ENCODE measurements around the gene NDUFB2. TPM values are rescaled to one million over a fixed set of nuclear protein-coding genes. Genes with fewer than 3 reads are reported as not detected.

The NDUFB2 gene
- 401 and 443 TPM in 2 replicates for polyA plus RNA-seq (2013)

- Histone ChIP-seq H3K79me1 (ENCODE audit: low read length) (peaks cover 12% of the 10 kb centered on the region), H3K18ac (ENCODE audit: low read length) (peak within 1 kb of the TSS; percentile 100), H4K8ac (ENCODE audit: low read depth, low read length) (peak within 1 kb of the TSS; percentile 99), H3K4me3 (ENCODE audit: low read depth, low read length) (peak within 1 kb of the TSS; percentile 94), H3K14ac (ENCODE audit: low read length) (peak within 1 kb of the TSS; percentile 81), H4K91ac (ENCODE audit: low read depth, low read length) (peak within 1 kb of the TSS; percentile 95), H3K27me3 (ENCODE audit: insufficient read depth, low read length) (no peaks in the 10 kb centered on the region), H3K9me3 (ENCODE audit: insufficient read depth, low read depth, low read length) (no peaks in the 10 kb centered on the region), H2AK5ac (ENCODE audit: low read length) (no peak within 1 kb of the TSS), H3K79me2 (ENCODE audit: control insufficient read depth, insufficient read depth, low read length, poor library complexity) (peaks cover 15% of the 10 kb centered on the region), H2BK5ac (ENCODE audit: low read depth, low read length, poor library complexity) (peak within 1 kb of the TSS; percentile 93), H3K23ac (ENCODE audit: low read length) (no peak within 1 kb of the TSS), H3K9ac (ENCODE audit: low read length) (peak within 1 kb of the TSS; percentile 91), H4K12ac (ENCODE audit: low read depth, low read length) (peak within 1 kb of the TSS; percentile 99), H3K36me3 (ENCODE audit: control insufficient read depth in 1 of 2, insufficient read depth in 2 of 2, low read length in 2 of 2) (peaks cover 0 to 5% of the 10 kb centered on the region in 2 experiments), H3K27ac (ENCODE audit: low read depth, low read length) (peak within 1 kb of the TSS; percentile 94), H2AFZ (ENCODE audit: insufficient read depth, low read length, poor library complexity) (peak within 1 kb of the TSS; percentile 99), H3K4ac (ENCODE audit: low read depth, low read length) (peak within 1 kb of the TSS; percentile 89), H2BK12ac (ENCODE audit: low read length) (no peak within 1 kb of the TSS), H2BK120ac (ENCODE audit: insufficient read depth, low read length, poor library complexity) (peak within 1 kb of the TSS; percentile 97), H3K4me1 (ENCODE audit: control insufficient read depth in 1 of 2, insufficient read depth in 2 of 2, low read length in 2 of 2) (peaks cover 5 to 8% of the 10 kb centered on the region in 2 experiments), H3K4me2 (ENCODE audit: low read length) (peak within 1 kb of the TSS; percentile 60)
- no CpG with 5 or more reads among the region's 82 CpGs for WGBS (ENCODE audit: extremely low coverage, insufficient coverage, insufficient read length)
- DNase-seq, result peak; percentile 33 to 71
Observed at GRCh38 chr7:140696680-140697446, at the start of gene NDUFB2. TSS of gene NDUFB2 (plus strand) at chr7:140696708. CDS start at chr7:140696745, 37 bp downstream.

- H3K27me3 ChIP-seq (ENCODE audit: insufficient read depth, low read length), result no peaks in the 10 kb centered on the region
- H3K4me1 ChIP-seq (ENCODE audit: control insufficient read depth in 1 of 2, insufficient read depth in 2 of 2, low read length in 2 of 2), result peaks cover 0 to 3% of the 10 kb centered on the region in 2 experiments
- H3K36me3 ChIP-seq (ENCODE audit: control insufficient read depth in 1 of 2, insufficient read depth in 2 of 2, low read length in 2 of 2), result no peaks in the 10 kb centered on the region
- H4K8ac ChIP-seq (ENCODE audit: low read depth, low read length), result no peak overlapping the region
- no peak overlapping the region for H2AK5ac ChIP-seq (ENCODE audit: low read length)
- H2BK5ac ChIP-seq (ENCODE audit: low read depth, low read length, poor library complexity), result no peak overlapping the region
- no peak overlapping the region for H4K91ac ChIP-seq (ENCODE audit: low read depth, low read length)
- no peak overlapping the region for H2BK120ac ChIP-seq (ENCODE audit: insufficient read depth, low read length, poor library complexity)
- no peak overlapping the region for H2BK12ac ChIP-seq (ENCODE audit: low read length)
- no peaks in the 10 kb centered on the region for H3K9me3 ChIP-seq (ENCODE audit: insufficient read depth, low read depth, low read length)
- no peak overlapping the region for H3K4ac ChIP-seq (ENCODE audit: low read depth, low read length)
- no peaks in the 10 kb centered on the region for H3K79me2 ChIP-seq (ENCODE audit: control insufficient read depth, insufficient read depth, low read length, poor library complexity)
- DNase-seq, result peak; percentile 42 to 62
- H3K23ac ChIP-seq (ENCODE audit: low read length), result no peak overlapping the region
- H2AFZ ChIP-seq (ENCODE audit: insufficient read depth, low read length, poor library complexity), result no peak overlapping the region
- H3K4me3 ChIP-seq (ENCODE audit: low read depth, low read length), result no peak overlapping the region
- no peaks in the 10 kb centered on the region for H3K79me1 ChIP-seq (ENCODE audit: low read length)
- H3K27ac ChIP-seq (ENCODE audit: low read depth, low read length), result no peak overlapping the region
- H3K9ac ChIP-seq (ENCODE audit: low read length), result no peak overlapping the region
- H3K14ac ChIP-seq (ENCODE audit: low read length), result no peak overlapping the region
- no CpG with 5 or more reads among the region's 8 CpGs for WGBS (ENCODE audit: extremely low coverage, insufficient coverage, insufficient read length)
- no peak overlapping the region for H3K4me2 ChIP-seq (ENCODE audit: low read length)
- no peak overlapping the region for H3K18ac ChIP-seq (ENCODE audit: low read length)
- no peak overlapping the region for H4K12ac ChIP-seq (ENCODE audit: low read depth, low read length)
Observed at GRCh38 chr7:140646931-140647647, 49.4 kb upstream of the NDUFB2 start.

GRCh38 chr7:140649556-140650205 is 46.8 kb upstream of the NDUFB2 start:
- no peaks in the 10 kb centered on the region for H3K79me1 ChIP-seq (ENCODE audit: low read length)
- H3K9me3 ChIP-seq (ENCODE audit: insufficient read depth, low read depth, low read length), result no peaks in the 10 kb centered on the region
- H4K8ac ChIP-seq (ENCODE audit: low read depth, low read length), result no peak overlapping the region
- no peak overlapping the region for H3K23ac ChIP-seq (ENCODE audit: low read length)
- no CpG with 5 or more reads among the region's 6 CpGs for WGBS (ENCODE audit: extremely low coverage, insufficient coverage, insufficient read length)
- H3K4ac ChIP-seq (ENCODE audit: low read depth, low read length), result no peak overlapping the region
- no peak overlapping the region for H3K27ac ChIP-seq (ENCODE audit: low read depth, low read length)
- no peak for DNase-seq
- no peaks in the 10 kb centered on the region for H3K27me3 ChIP-seq (ENCODE audit: insufficient read depth, low read length)
- no peak overlapping the region for H2AFZ ChIP-seq (ENCODE audit: insufficient read depth, low read length, poor library complexity)
- no peak overlapping the region for H3K4me3 ChIP-seq (ENCODE audit: low read depth, low read length)
- no peaks in the 10 kb centered on the region for H3K36me3 ChIP-seq (ENCODE audit: control insufficient read depth in 1 of 2, insufficient read depth in 2 of 2, low read length in 2 of 2)
- H2BK12ac ChIP-seq (ENCODE audit: low read length), result no peak overlapping the region
- H3K4me2 ChIP-seq (ENCODE audit: low read length), result no peak overlapping the region
- no peak overlapping the region for H4K12ac ChIP-seq (ENCODE audit: low read depth, low read length)
- H2AK5ac ChIP-seq (ENCODE audit: low read length), result no peak overlapping the region
- peaks cover 0 to 3% of the 10 kb centered on the region in 2 experiments for H3K4me1 ChIP-seq (ENCODE audit: control insufficient read depth in 1 of 2, insufficient read depth in 2 of 2, low read length in 2 of 2)
- H3K79me2 ChIP-seq (ENCODE audit: control insufficient read depth, insufficient read depth, low read length, poor library complexity), result no peaks in the 10 kb centered on the region
- no peak overlapping the region for H3K18ac ChIP-seq (ENCODE audit: low read length)
- H3K9ac ChIP-seq (ENCODE audit: low read length), result no peak overlapping the region
- no peak overlapping the region for H2BK5ac ChIP-seq (ENCODE audit: low read depth, low read length, poor library complexity)
- H2BK120ac ChIP-seq (ENCODE audit: insufficient read depth, low read length, poor library complexity), result no peak overlapping the region
- H3K14ac ChIP-seq (ENCODE audit: low read length), result no peak overlapping the region
- H4K91ac ChIP-seq (ENCODE audit: low read depth, low read length), result no peak overlapping the region

GRCh38 chr7:140650367-140650766 is 46.1 kb upstream of the NDUFB2 start:
- Histone ChIP-seq H3K4ac (ENCODE audit: low read depth, low read length) (no peak overlapping the region), H3K27me3 (ENCODE audit: insufficient read depth, low read length) (no peaks in the 10 kb centered on the region), H3K18ac (ENCODE audit: low read length) (no peak overlapping the region), H3K9ac (ENCODE audit: low read length) (no peak overlapping the region), H4K12ac (ENCODE audit: low read depth, low read length) (no peak overlapping the region), H3K4me2 (ENCODE audit: low read length) (no peak overlapping the region), H2BK5ac (ENCODE audit: low read depth, low read length, poor library complexity) (no peak overlapping the region), H3K23ac (ENCODE audit: low read length) (no peak overlapping the region), H3K79me2 (ENCODE audit: control insufficient read depth, insufficient read depth, low read length, poor library complexity) (no peaks in the 10 kb centered on the region), H2BK12ac (ENCODE audit: low read length) (no peak overlapping the region), H2AFZ (ENCODE audit: insufficient read depth, low read length, poor library complexity) (no peak overlapping the region), H4K91ac (ENCODE audit: low read depth, low read length) (no peak overlapping the region), H2BK120ac (ENCODE audit: insufficient read depth, low read length, poor library complexity) (no peak overlapping the region), H3K14ac (ENCODE audit: low read length) (no peak overlapping the region), H2AK5ac (ENCODE audit: low read length) (no peak overlapping the region), H3K79me1 (ENCODE audit: low read length) (no peaks in the 10 kb centered on the region), H3K27ac (ENCODE audit: low read depth, low read length) (no peak overlapping the region), H3K4me3 (ENCODE audit: low read depth, low read length) (no peak overlapping the region), H4K8ac (ENCODE audit: low read depth, low read length) (no peak overlapping the region), H3K4me1 (ENCODE audit: control insufficient read depth in 1 of 2, insufficient read depth in 2 of 2, low read length in 2 of 2) (peaks cover 0 to 3% of the 10 kb centered on the region in 2 experiments), H3K36me3 (ENCODE audit: control insufficient read depth in 1 of 2, insufficient read depth in 2 of 2, low read length in 2 of 2) (no peaks in the 10 kb centered on the region), H3K9me3 (ENCODE audit: insufficient read depth, low read depth, low read length) (no peaks in the 10 kb centered on the region)
- no CpG with 5 or more reads among the region's 12 CpGs for WGBS (ENCODE audit: extremely low coverage, insufficient coverage, insufficient read length)
- DNase-seq, result no peak

All from trophoblast cell (in vitro differentiated cells and primary cell).